Muscle of back (tissue), 11 donors: ENCODE data around the gene CPNE5. TPM values are rescaled to one million over a fixed set of nuclear protein-coding genes. Genes with fewer than 3 reads are reported as not detected.
"Not testable (repeated sequence)": the region's sequence is repeated elsewhere in the genome, so short reads cannot be mapped to it uniquely, and the experiment has no call there.

ENCODE experiments used
- DNase-seq, 3 donors: peaks; one replicate each; pipeline versions ENCODE4 v3.0.0 to v3.0.0-alpha.2; 2013
- polyA plus RNA-seq, 10 donors: library from polyadenylated mRNA; unstranded; fragments of 120-200 nt; gene quantifications; one replicate each; pipeline ENCODE4 v1.2.1, GENCODE V29; 2013; ENCODE audit not compliant: insufficient read length in 10 of 10

Gene CPNE5
- polyA plus RNA-seq, 10 donors = 4.5 to 20.4 (median 11.7) TPM

GRCh38 chr6:36817176-36817817 is 21.9 kb downstream of the CPNE5 start:
- no peak for DNase-seq

GRCh38 chr6:36815962-36816735 is 23.1 kb downstream of the CPNE5 start:
- no peak for DNase-seq

- DNase-seq = no peak
These were observed 25.0 kb downstream of the CPNE5 start for GRCh38 chr6:36814249-36814648.

GRCh38 chr6:36813526-36813925 is 25.7 kb downstream of the CPNE5 start:
- DNase-seq = no peak

- not testable (repeated sequence) for DNase-seq
These were observed 26.2 kb downstream of the CPNE5 start for GRCh38 chr6:36813047-36813446.

GRCh38 chr6:36809941-36810803 is 29.1 kb downstream of the CPNE5 start:
- no peak for DNase-seq

GRCh38 chr6:36809156-36809555 is 30.1 kb downstream of the CPNE5 start:
- no peak for DNase-seq

- DNase-seq = no peak
These were observed 30.6 kb downstream of the CPNE5 start for GRCh38 chr6:36808634-36809033.

GRCh38 chr6:36807750-36808149 is 31.5 kb downstream of the CPNE5 start:
- no peak for DNase-seq

- no peak for DNase-seq
These were observed 32.1 kb downstream of the CPNE5 start for GRCh38 chr6:36807143-36807542.

- DNase-seq = no peak
These were observed 33.3 kb downstream of the CPNE5 start for GRCh38 chr6:36805917-36806316.

- no peak for DNase-seq
These were observed 34.0 kb downstream of the CPNE5 start for GRCh38 chr6:36805096-36805797.

- no peak for DNase-seq
These were observed 34.7 kb downstream of the CPNE5 start for GRCh38 chr6:36804563-36804962.

GRCh38 chr6:36803908-36804307 is 35.3 kb downstream of the CPNE5 start:
- DNase-seq = no peak

GRCh38 chr6:36803482-36803881 is 35.8 kb downstream of the CPNE5 start:
- DNase-seq = no peak

GRCh38 chr6:36800223-36801076 is 38.8 kb downstream of the CPNE5 start:
- no peak for DNase-seq

- no peak for DNase-seq
These were observed 40.4 kb downstream of the CPNE5 start for GRCh38 chr6:36798852-36799251.

GRCh38 chr6:36797653-36798052 is 41.6 kb downstream of the CPNE5 start:
- DNase-seq = no peak

- DNase-seq = no peak
These were observed 42.2 kb downstream of the CPNE5 start for GRCh38 chr6:36797055-36797454.

- DNase-seq = no peak
These were observed 44.6 kb downstream of the CPNE5 start for GRCh38 chr6:36794713-36795065.
